Activated naive CD8-positive, alpha-beta T cell (primary cell): Measurements from ENCODE around the gene PRAMEF1.
"Not testable (repeated sequence)": the region's sequence is repeated elsewhere in the genome, so short reads cannot be mapped to it uniquely, and the experiment has no call there.

ENCODE experiments used
- H3K27ac Mint-ChIP-seq: one replicate; pipeline ENCODE4 v1.8.0; 2021; ENCODE audit warnings: mixed read lengths
- H3K27me3 Mint-ChIP-seq: one replicate; pipeline ENCODE4 v1.8.0; 2021; ENCODE audit warnings: mixed read lengths
- H3K36me3 Mint-ChIP-seq: one replicate; pipeline ENCODE4 v1.8.0; 2021; ENCODE audit warnings: mixed read lengths
- H3K4me1 Mint-ChIP-seq: one replicate; pipeline ENCODE4 v1.8.0; 2021; ENCODE audit warnings: low read depth, mixed read lengths
- H3K4me3 Mint-ChIP-seq: one replicate; pipeline ENCODE4 v1.8.0; 2021; ENCODE audit warnings: mild to moderate bottlenecking, mixed read lengths
- H3K9me3 Mint-ChIP-seq: one replicate; pipeline ENCODE4 v1.8.0; 2021; ENCODE audit warnings: low read depth, mixed read lengths

Gene PRAMEF1

DNA sequence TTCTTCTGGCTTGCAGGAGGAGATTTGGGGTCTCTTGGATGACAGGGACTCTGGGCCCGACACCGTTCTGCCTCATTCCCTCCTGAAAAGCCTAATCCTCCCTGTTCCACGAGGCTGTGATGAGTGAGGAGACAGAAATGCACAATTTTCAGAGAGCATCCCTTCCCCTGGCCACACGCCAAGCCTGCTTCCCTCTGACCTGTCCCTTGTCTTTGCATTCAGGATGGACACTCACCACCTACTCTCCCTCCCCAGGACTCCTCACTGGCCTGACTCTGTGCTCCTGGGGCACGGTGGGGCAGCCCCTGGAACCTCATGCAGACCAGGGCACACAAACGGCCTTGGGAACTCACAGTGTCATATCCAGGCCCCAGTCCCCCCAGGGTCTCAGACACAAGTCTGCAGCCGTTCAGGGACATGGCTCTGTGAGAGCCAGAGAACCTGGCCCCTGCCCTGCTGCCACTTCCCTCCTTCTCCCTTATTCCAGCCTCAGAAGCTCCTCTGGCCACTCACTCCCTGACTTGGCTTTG lies 21.2 kb upstream of the PRAMEF1 start:
- Mint-ChIP-seq H3K9me3 (no peaks in the 10 kb centered on the region), H3K27me3 (peaks cover 19% of the 10 kb centered on the region), H3K36me3 (no peaks in the 10 kb centered on the region), H3K4me3 (no peak overlapping the region), H3K4me1 (no peaks in the 10 kb centered on the region), H3K27ac (no peak overlapping the region)

- Mint-ChIP-seq H3K4me3 (no peak overlapping the region), H3K27ac (no peak overlapping the region), H3K27me3 (peaks cover 18% of the 10 kb centered on the region)
Observed at GRCh38 chr1:12770620-12771019, 20.6 kb upstream of the PRAMEF1 start.

GRCh38 chr1:12771186-12771585 lies 20.0 kb upstream of the PRAMEF1 start:
- peaks cover 18% of the 10 kb centered on the region for H3K27me3 Mint-ChIP-seq

More at GRCh38 chr1:12770620-12771019, 20.6 kb upstream of the PRAMEF1 start:
- Mint-ChIP-seq H3K36me3 (no peaks in the 10 kb centered on the region), H3K9me3 (no peaks in the 10 kb centered on the region), H3K4me1 (no peaks in the 10 kb centered on the region)

DNA sequence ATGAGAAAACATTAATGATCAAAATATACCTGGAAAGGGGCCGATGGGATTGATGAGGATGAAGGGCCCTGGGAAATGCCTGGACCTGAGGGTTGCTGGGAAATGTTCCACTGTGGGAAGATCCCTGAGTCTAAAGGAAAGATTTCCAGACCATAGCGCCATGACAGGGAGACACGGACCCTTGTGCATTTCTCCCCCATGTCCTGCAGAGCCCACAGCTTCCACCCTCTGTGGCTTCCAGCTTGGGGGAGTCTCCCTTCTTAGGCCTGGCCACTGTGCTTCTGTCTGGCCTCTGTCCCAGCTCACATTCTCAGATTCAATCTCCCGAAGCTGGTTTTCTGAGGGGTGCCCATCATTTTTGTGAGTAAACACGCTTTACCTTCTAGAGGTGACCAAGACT lies 18.7 kb upstream of the PRAMEF1 start:
- H3K4me1 Mint-ChIP-seq = no peaks in the 10 kb centered on the region
- no peaks in the 10 kb centered on the region for H3K9me3 Mint-ChIP-seq
- H3K27ac Mint-ChIP-seq = no peak overlapping the region
- H3K27me3 Mint-ChIP-seq = peaks cover 18% of the 10 kb centered on the region
- H3K4me3 Mint-ChIP-seq = no peak overlapping the region
- no peaks in the 10 kb centered on the region for H3K36me3 Mint-ChIP-seq

More at GRCh38 chr1:12771186-12771585, 20.0 kb upstream of the PRAMEF1 start:
- H3K4me1 Mint-ChIP-seq = no peaks in the 10 kb centered on the region
- no peak overlapping the region for H3K4me3 Mint-ChIP-seq
- H3K9me3 Mint-ChIP-seq = no peaks in the 10 kb centered on the region
- H3K27ac Mint-ChIP-seq = no peak overlapping the region
- H3K36me3 Mint-ChIP-seq = no peaks in the 10 kb centered on the region

DNA sequence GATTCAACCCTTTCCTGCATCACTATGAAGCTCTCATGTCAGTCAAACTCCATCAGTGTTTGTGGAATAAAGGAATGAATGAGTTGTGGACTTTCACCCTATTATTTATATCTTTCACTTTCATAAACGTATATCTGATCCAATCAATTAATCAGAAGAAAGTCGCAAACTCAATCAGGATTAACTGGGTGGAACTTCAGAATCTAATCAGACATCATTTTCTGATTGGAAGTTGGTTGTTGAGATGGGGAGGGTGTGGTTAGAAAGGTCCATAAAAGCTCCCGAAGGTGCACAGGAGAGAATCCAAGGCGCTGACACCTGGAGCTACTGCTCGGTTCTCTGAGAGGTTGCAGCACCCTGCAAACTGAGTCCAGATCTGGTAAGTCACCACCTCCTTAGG lies 17.8 kb upstream of the PRAMEF1 start, which contains the start of gene PRAMEF12:
Gene PRAMEF12, plus strand, starts transcription at position 301 of the 400 bp plus-strand sequence. CDS start 1,130 bp downstream, outside the sequence.
- Mint-ChIP-seq H3K4me1 (no peaks in the 10 kb centered on the region), H3K27ac (no peak within 1 kb of the TSS), H3K27me3 (peaks cover 20% of the 10 kb centered on the region), H3K36me3 (no peaks in the 10 kb centered on the region), H3K4me3 (no peak within 1 kb of the TSS), H3K9me3 (no peaks in the 10 kb centered on the region)

- Mint-ChIP-seq H3K27ac (no peak overlapping the region), H3K4me1 (no peaks in the 10 kb centered on the region), H3K4me3 (no peak overlapping the region), H3K27me3 (peaks cover 21% of the 10 kb centered on the region), H3K36me3 (no peaks in the 10 kb centered on the region), H3K9me3 (no peaks in the 10 kb centered on the region)
Observed at GRCh38 chr1:12774801-12775345, 16.3 kb upstream of the PRAMEF1 start.

- no peaks in the 10 kb centered on the region for H3K4me1 Mint-ChIP-seq
- no peak overlapping the region for H3K4me3 Mint-ChIP-seq
- peaks cover 17% of the 10 kb centered on the region for H3K27me3 Mint-ChIP-seq
- H3K27ac Mint-ChIP-seq = no peak overlapping the region
- no peaks in the 10 kb centered on the region for H3K9me3 Mint-ChIP-seq
- H3K36me3 Mint-ChIP-seq = no peaks in the 10 kb centered on the region
Observed at GRCh38 chr1:12775443-12775842, 15.8 kb upstream of the PRAMEF1 start.

DNA sequence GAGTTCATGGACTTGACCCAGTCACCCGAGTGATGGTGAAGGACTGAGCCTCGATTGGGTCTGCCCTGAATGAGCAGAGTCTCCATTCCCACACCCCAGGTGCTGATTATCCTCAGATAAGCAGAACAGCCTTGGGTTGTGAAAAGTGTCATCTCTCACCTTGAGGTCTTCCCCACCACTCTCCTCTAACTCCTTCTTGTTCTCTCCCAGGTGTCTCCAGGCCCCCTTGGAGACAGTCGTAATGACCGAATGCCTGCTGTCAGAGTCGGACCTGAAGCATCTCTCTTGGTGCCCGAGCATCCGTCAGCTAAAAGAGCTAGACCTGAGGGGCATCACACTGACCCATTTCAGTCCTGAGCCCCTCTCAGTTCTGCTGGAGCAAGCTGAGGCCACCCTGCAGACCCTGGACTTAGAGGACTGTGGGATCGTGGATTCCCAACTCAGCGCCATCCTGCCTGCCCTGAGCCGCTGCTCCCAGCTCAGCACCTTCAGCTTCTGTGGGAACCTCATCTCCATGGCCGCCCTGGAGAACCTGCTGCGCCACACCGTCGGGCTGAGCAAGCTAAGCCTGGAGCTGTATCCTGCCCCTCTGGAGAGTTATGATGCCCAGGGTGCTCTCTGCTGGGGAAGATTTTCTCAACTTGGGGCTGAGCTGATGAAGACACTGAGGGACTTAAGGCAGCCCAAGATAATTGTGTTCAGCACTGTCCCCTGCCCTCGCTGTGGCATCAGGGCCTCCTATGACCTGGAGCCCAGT lies 14.2 kb upstream of the PRAMEF1 start:
- Mint-ChIP-seq H3K4me1 (no peaks in the 10 kb centered on the region), H3K36me3 (no peaks in the 10 kb centered on the region), H3K9me3 (no peaks in the 10 kb centered on the region), H3K4me3 (no peak overlapping the region), H3K27me3 (peaks cover 16% of the 10 kb centered on the region), H3K27ac (no peak overlapping the region)

GRCh38 chr1:12778061-12778460 lies 13.1 kb upstream of the PRAMEF1 start:
- H3K4me3 Mint-ChIP-seq = no peak overlapping the region
- H3K27me3 Mint-ChIP-seq = peaks cover 12% of the 10 kb centered on the region
- H3K36me3 Mint-ChIP-seq = peaks cover under 1% of the 10 kb centered on the region
- no peaks in the 10 kb centered on the region for H3K9me3 Mint-ChIP-seq
- H3K27ac Mint-ChIP-seq = no peak overlapping the region
- no peaks in the 10 kb centered on the region for H3K4me1 Mint-ChIP-seq

- Mint-ChIP-seq H3K27ac (no peak overlapping the region), H3K4me3 (no peak overlapping the region), H3K9me3 (no peaks in the 10 kb centered on the region), H3K36me3 (peaks cover 4% of the 10 kb centered on the region), H3K27me3 (peaks cover 10% of the 10 kb centered on the region), H3K4me1 (no peaks in the 10 kb centered on the region)
Observed at GRCh38 chr1:12778907-12779306, 12.3 kb upstream of the PRAMEF1 start.

GRCh38 chr1:12781488-12781887 lies 9.7 kb upstream of the PRAMEF1 start:
- not testable (repeated sequence) for H3K4me3 Mint-ChIP-seq, H3K4me1 Mint-ChIP-seq, H3K27ac Mint-ChIP-seq, H3K9me3 Mint-ChIP-seq, H3K27me3 Mint-ChIP-seq, H3K36me3 Mint-ChIP-seq

- not testable (repeated sequence) for H3K9me3 Mint-ChIP-seq, H3K4me3 Mint-ChIP-seq, H3K27me3 Mint-ChIP-seq, H3K27ac Mint-ChIP-seq, H3K4me1 Mint-ChIP-seq, H3K36me3 Mint-ChIP-seq
Observed at GRCh38 chr1:12783783-12784182, 7.4 kb upstream of the PRAMEF1 start.

GRCh38 chr1:12784729-12785128 lies 6.5 kb upstream of the PRAMEF1 start:
- not testable (repeated sequence) for H3K36me3 Mint-ChIP-seq, H3K27me3 Mint-ChIP-seq, H3K9me3 Mint-ChIP-seq, H3K4me3 Mint-ChIP-seq, H3K27ac Mint-ChIP-seq, H3K4me1 Mint-ChIP-seq

GRCh38 chr1:12798911-12799310 lies 7.7 kb downstream of the PRAMEF1 start:
- H3K27ac Mint-ChIP-seq = no peak overlapping the region
- H3K27me3 Mint-ChIP-seq = no peaks in the 10 kb centered on the region
- H3K4me1 Mint-ChIP-seq = no peaks in the 10 kb centered on the region
- H3K36me3 Mint-ChIP-seq = no peaks in the 10 kb centered on the region
- H3K4me3 Mint-ChIP-seq = no peak overlapping the region
- no peaks in the 10 kb centered on the region for H3K9me3 Mint-ChIP-seq

GRCh38 chr1:12799730-12800129 lies 8.5 kb downstream of the PRAMEF1 start:
- Mint-ChIP-seq H3K36me3 (no peaks in the 10 kb centered on the region), H3K4me3 (no peak overlapping the region), H3K9me3 (peaks cover under 1% of the 10 kb centered on the region), H3K27ac (no peak overlapping the region), H3K27me3 (no peaks in the 10 kb centered on the region), H3K4me1 (no peaks in the 10 kb centered on the region)

DNA sequence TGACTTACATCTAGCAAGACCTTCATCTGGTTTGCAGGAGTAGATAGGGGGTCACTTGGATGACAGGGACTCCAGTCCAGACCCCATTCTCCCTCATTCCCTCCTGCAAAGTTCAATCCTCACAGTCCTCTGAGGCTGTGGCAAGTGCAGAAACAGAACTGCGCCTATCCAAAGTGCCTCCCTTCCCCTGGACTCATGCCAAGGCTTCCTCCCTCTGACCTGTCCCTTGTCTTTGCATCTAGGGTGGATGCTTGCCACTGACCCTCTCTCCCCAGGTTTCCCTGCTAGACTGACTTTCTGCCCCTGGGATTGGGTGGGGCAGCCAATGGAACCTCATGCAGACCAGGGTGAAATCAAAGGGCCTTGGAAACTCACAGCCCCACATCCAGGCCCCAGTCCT lies 18.7 kb downstream of the PRAMEF1 start:
- Mint-ChIP-seq H3K4me1 (no peaks in the 10 kb centered on the region), H3K9me3 (peaks cover 6% of the 10 kb centered on the region), H3K36me3 (peaks cover 2% of the 10 kb centered on the region), H3K27ac (no peak overlapping the region), H3K4me3 (no peak overlapping the region), H3K27me3 (peaks cover 22% of the 10 kb centered on the region)
